Brain microvascular endothelial cell (primary cell): ENCODE measurements around the gene CATSPERE.

Experiments
- DNase-seq: peaks from one replicate; pipeline ENCODE4 v3.0.0-alpha.2; 2020
- H3K27ac ChIP-seq: fragments of 250-450 bp; sonication (Bioruptor Pico); 2 replicates; pipeline ENCODE4 v1.5.1; 2020; ENCODE audit warnings: mild to moderate bottlenecking, moderate library complexity
- H3K27me3 ChIP-seq: fragments of 250-450 bp; sonication (Bioruptor Pico); replicated peaks from 2 replicates; pipeline ENCODE4 v1.5.1; 2020; ENCODE audit warnings: mild to moderate bottlenecking
- H3K36me3 ChIP-seq: fragments of 250-450 bp; sonication (Bioruptor Pico); replicated peaks from 2 replicates; pipeline ENCODE4 v1.5.1; 2020; ENCODE audit warnings: mild to moderate bottlenecking
- H3K4me3 ChIP-seq: 2 replicates; pipeline ENCODE4 v1.5.1; 2011; ENCODE audit warnings: low read depth, mild to moderate bottlenecking, control low read depth, low read length, moderate library complexity
- CTCF ChIP-seq: IDR thresholded peaks from 2 replicates; pipeline ENCODE4 v1.5.1; 2011; ENCODE audit warnings: low read depth, mild to moderate bottlenecking, moderate library complexity, low read length, control low read depth, inconsistent platforms; ENCODE audit errors: missing control alignments
- in situ Hi-C: cut with HindIII; loops from 2 replicates; pipeline ENCODE4 v1.10.0; 2017; ENCODE audit warnings: low sequenced_read_pairs, low pct_ligation_motif_present

Gene CATSPERE

GRCh38 chr1:244422174-244422573 lies 38.9 kb upstream of the CATSPERE start:
- TF ChIP-seq CTCF = no peak
- in situ Hi-C loops = no loop called here
- H3K36me3 ChIP-seq = peaks cover 28% of the 10 kb centered on the region
- H3K27ac ChIP-seq = no peak overlapping the region
- H3K27me3 ChIP-seq = no peaks in the 10 kb centered on the region
- H3K4me3 ChIP-seq = no peak overlapping the region
- DNase-seq = no peak

DNA sequence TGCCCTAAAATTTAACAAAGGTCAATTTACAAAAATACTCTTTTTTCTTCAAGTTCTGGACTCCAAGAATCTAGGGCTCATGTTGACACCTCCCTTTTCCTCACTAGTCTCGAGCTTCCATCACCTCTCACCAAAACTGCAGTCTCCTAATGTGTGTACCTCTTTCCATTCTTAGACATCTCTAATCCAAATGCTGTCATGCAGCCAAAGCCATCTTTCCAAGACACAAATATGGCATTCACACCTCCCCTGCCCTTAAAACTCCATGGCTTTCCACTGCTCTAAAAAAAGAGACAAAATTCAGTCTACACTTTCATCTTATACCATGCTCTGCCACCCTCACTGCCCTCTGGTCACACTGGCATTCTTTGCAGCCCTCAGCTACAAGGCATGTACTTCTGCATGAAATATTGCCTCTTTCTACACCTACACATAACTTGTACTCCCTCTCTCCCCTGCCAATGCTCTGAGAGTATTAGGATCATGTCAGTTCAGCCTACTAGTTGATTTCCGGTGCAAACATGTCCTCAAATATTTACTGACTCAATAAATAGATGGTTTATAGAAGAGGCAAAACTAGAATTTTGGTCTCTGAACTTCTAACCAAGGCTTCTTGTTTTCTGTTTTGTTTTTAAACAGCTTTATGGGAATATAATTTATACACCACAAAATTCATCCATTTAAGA lies 36.3 kb upstream of the CATSPERE start:
- Histone ChIP-seq H3K27me3 (no peaks in the 10 kb centered on the region), H3K27ac (no peak overlapping the region), H3K4me3 (no peak overlapping the region), H3K36me3 (peaks cover 18% of the 10 kb centered on the region)
- in situ Hi-C loops = no loop called here
- TF ChIP-seq CTCF = no peak
- no peak for DNase-seq

- no peak overlapping the region for H3K4me3 ChIP-seq
- H3K27ac ChIP-seq = no peak overlapping the region
- no peak for DNase-seq
- no peak for TF ChIP-seq CTCF
- H3K36me3 ChIP-seq = peaks cover 16% of the 10 kb centered on the region
- in situ Hi-C loops = no loop called here
- H3K27me3 ChIP-seq = no peaks in the 10 kb centered on the region
Measured at GRCh38 chr1:244427647-244428046, 33.4 kb upstream of the CATSPERE start.

- H3K27ac ChIP-seq = no peak overlapping the region
- in situ Hi-C loops = no loop called here
- no peak for TF ChIP-seq CTCF
Measured at GRCh38 chr1:244429818-244430217, 31.3 kb upstream of the CATSPERE start.

GRCh38 chr1:244431166-244431565 lies 29.9 kb upstream of the CATSPERE start:
- H3K27ac ChIP-seq = no peak overlapping the region
- DNase-seq = no peak
- H3K4me3 ChIP-seq = no peak overlapping the region
- H3K27me3 ChIP-seq = no peaks in the 10 kb centered on the region
- peaks cover 15% of the 10 kb centered on the region for H3K36me3 ChIP-seq
- TF ChIP-seq CTCF = no peak
- in situ Hi-C loops = no loop called here

More at GRCh38 chr1:244429818-244430217, 31.3 kb upstream of the CATSPERE start:
- Histone ChIP-seq H3K27me3 (no peaks in the 10 kb centered on the region), H3K4me3 (no peak overlapping the region), H3K36me3 (peaks cover 15% of the 10 kb centered on the region)
- DNase-seq = no peak
